ENCODE data around the gene SIN3A.
"Not testable (repeated sequence)": the region's sequence is repeated elsewhere in the genome, so short reads cannot be mapped to it uniquely, and the experiment has no call there.

The SIN3A gene

DNA sequence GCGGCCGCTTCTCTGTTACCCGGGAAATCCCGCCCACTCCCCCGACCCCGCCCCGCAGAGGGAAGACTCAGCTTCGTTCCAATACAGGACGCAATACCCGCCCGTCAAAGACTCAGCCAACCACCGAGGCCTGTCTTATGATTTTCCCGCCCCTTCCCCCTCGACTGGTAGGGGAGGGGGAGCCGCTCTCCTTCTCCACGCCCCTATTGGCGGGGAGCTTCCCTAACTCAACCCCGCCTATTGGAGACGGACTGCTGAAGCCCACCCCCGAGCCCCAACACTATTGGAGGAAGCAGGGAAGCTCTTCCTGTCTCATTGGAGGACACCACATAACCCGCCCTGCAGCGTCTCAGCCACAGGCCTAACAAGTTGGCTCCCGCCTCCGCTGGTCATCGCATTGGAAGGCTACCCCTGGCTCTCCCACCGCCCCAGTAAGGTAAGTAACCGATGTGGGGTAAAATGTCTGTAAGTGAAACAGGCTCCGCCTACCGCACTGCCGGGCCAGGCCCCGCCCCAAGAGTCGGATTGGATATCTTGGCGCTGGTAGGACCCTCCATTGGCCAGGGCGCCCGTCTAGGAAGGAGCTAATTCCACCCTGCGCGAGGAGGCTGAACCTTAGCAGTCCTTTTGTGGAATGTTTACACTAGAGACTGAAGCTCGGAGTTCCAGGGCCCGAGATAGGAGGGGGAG is at the start of gene SIN3A:
SIN3A (minus strand) TSS at position 17 of the 690 bp plus-strand sequence. CDS start 21,315 bp downstream, outside the sequence.
- H3K4me3 ChIP-seq (ENCODE audit: severe bottlenecking): peak within 1 kb of the TSS; percentile 75
- no peaks in the 10 kb centered on the region for H3K27me3 ChIP-seq (ENCODE audit: insufficient read depth, poor library complexity, severe bottlenecking)
- H3K36me3 ChIP-seq (ENCODE audit: low read depth): peaks cover 5% of the 10 kb centered on the region; the same call in 1 of the 2 replicates
- ATAC-seq (ENCODE audit: low read depth): peak; percentile 65
- peak; percentile 100 for DNase-seq (ENCODE audit: low spot score)
- no peaks in the 10 kb centered on the region for H3K9me3 ChIP-seq (ENCODE audit: severe bottlenecking)
- H3K27ac ChIP-seq (ENCODE audit: poor library complexity, severe bottlenecking): peak within 1 kb of the TSS; percentile 89
- peaks cover 6% of the 10 kb centered on the region for H3K4me1 ChIP-seq (ENCODE audit: insufficient read depth, poor library complexity, severe bottlenecking)
- TF ChIP-seq CTCF (IDR thresholded peaks at IDR 0.05; ENCODE audit: poor library complexity, severe bottlenecking): no peak

GRCh38 chr15:75493732-75494131 is 42.2 kb upstream of the SIN3A start:
- Histone ChIP-seq H3K4me1 (ENCODE audit: insufficient read depth, poor library complexity, severe bottlenecking) (no peaks in the 10 kb centered on the region), H3K27me3 (ENCODE audit: insufficient read depth, poor library complexity, severe bottlenecking) (no peaks in the 10 kb centered on the region), H3K9me3 (ENCODE audit: severe bottlenecking) (no peaks in the 10 kb centered on the region), H3K27ac (ENCODE audit: poor library complexity, severe bottlenecking) (no peak overlapping the region), H3K4me3 (ENCODE audit: severe bottlenecking) (no peak overlapping the region), H3K36me3 (ENCODE audit: low read depth) (peaks cover 79% of the 10 kb centered on the region)
- no peak for TF ChIP-seq CTCF (IDR thresholded peaks at IDR 0.05; ENCODE audit: poor library complexity, severe bottlenecking)
- ATAC-seq (ENCODE audit: low read depth) (no peak), DNase-seq (ENCODE audit: low spot score) (no peak)

DNA sequence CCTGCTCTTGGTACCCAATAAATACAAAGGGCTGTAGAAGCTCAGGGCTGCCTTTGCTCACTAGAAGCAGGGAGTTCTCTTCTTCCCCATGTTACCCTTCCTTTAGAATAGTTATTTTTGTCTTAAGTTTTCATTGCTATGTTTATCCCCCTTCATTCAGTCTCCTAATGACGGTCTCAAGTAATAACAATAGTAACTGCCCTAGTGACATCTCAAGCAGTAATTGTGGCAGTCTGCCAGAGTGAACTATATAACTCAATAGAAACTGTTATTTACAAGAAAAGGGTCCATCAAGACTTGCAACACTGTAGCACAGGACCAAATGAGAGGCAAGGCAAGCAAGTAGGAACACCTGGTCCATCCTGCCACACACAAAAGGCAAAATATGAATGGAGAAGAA is 32.5 kb upstream of the SIN3A start:
- ATAC-seq (ENCODE audit: low read depth): no peak
- no peaks in the 10 kb centered on the region for H3K27me3 ChIP-seq (ENCODE audit: insufficient read depth, poor library complexity, severe bottlenecking)
- TF ChIP-seq CTCF (IDR thresholded peaks at IDR 0.05; ENCODE audit: poor library complexity, severe bottlenecking): no peak
- DNase-seq (ENCODE audit: low spot score): no peak
- H3K27ac ChIP-seq (ENCODE audit: poor library complexity, severe bottlenecking): no peak overlapping the region
- H3K9me3 ChIP-seq (ENCODE audit: severe bottlenecking): no peaks in the 10 kb centered on the region
- no peak overlapping the region for H3K4me3 ChIP-seq (ENCODE audit: severe bottlenecking)
- H3K36me3 ChIP-seq (ENCODE audit: low read depth): peaks cover 59% of the 10 kb centered on the region
- no peaks in the 10 kb centered on the region for H3K4me1 ChIP-seq (ENCODE audit: insufficient read depth, poor library complexity, severe bottlenecking)

DNA sequence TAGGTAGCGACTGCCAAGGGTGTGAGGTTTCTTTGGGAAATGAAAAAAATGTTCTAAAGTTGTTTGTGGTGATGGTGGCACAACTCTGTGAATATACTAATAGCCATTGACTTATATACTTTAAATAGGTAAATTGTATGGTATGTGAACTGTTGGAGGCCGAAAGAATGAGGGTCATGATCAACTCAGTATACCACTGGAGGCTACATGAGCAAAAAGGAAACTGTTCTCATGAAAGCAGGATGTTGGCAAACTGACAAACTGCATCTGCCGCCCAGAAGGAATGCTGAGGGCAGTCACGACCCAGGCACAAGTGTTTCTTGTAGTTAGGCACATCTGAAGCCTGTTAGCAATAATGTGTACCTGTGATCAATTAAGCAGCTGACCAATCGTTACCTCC is 32.1 kb upstream of the SIN3A start:
- H3K27ac ChIP-seq (ENCODE audit: poor library complexity, severe bottlenecking); H3K4me1 ChIP-seq (ENCODE audit: insufficient read depth, poor library complexity, severe bottlenecking); H3K27me3 ChIP-seq (ENCODE audit: insufficient read depth, poor library complexity, severe bottlenecking); DNase-seq (ENCODE audit: low spot score); ATAC-seq (ENCODE audit: low read depth); H3K9me3 ChIP-seq (ENCODE audit: severe bottlenecking); H3K4me3 ChIP-seq (ENCODE audit: severe bottlenecking): not testable (repeated sequence)
- peaks cover 60% of the 10 kb centered on the region for H3K36me3 ChIP-seq (ENCODE audit: low read depth)

DNA sequence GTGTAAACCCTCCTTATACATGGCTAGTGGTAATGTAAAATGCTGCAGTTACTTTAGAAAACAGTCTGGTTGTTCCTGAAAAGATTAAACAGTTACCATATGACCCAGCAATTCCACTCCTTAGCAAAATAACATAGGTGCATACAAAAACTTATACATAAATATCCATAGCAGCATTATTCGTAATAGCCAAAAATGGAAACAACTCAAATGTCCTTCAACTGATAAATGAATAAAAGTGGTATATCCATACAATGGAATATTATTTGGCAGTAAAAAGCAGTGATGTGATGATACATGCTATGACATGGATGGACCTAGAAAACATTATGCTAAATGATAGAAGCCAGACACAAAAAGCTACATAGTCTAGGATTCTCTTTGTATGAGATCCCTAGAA is 31.6 kb upstream of the SIN3A start:
- no peaks in the 10 kb centered on the region for H3K27me3 ChIP-seq (ENCODE audit: insufficient read depth, poor library complexity, severe bottlenecking)
- ATAC-seq (ENCODE audit: low read depth): no peak
- no peak overlapping the region for H3K27ac ChIP-seq (ENCODE audit: poor library complexity, severe bottlenecking)
- peaks cover 60% of the 10 kb centered on the region for H3K36me3 ChIP-seq (ENCODE audit: low read depth)
- no peak overlapping the region for H3K4me3 ChIP-seq (ENCODE audit: severe bottlenecking)
- no peaks in the 10 kb centered on the region for H3K4me1 ChIP-seq (ENCODE audit: insufficient read depth, poor library complexity, severe bottlenecking)
- no peak for TF ChIP-seq CTCF (IDR thresholded peaks at IDR 0.05; ENCODE audit: poor library complexity, severe bottlenecking)
- no peak for DNase-seq (ENCODE audit: low spot score)
- no peaks in the 10 kb centered on the region for H3K9me3 ChIP-seq (ENCODE audit: severe bottlenecking)

DNA sequence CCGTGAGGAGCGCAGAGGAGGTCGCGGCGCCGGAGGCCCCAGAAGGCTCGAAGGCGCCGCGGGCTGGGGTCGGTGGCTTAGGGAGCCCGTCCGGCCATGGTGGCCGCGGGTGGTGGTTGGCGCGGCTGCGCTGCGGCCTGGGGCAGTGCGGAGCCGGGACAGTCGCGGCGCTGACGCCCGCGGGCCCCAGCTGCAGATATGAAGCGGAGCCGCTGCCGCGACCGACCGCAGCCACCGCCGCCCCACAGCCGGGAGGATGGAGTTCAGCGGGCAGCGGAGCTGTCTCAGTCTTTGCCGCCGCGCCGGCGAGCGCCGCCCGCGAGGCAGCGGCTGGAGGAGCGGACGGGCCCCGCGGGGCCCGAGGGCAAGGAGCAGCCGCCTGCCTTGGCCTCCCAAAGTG is 29.0 kb upstream of the SIN3A start:
- ATAC-seq (ENCODE audit: low read depth); H3K9me3 ChIP-seq (ENCODE audit: severe bottlenecking); H3K4me3 ChIP-seq (ENCODE audit: severe bottlenecking); H3K27me3 ChIP-seq (ENCODE audit: insufficient read depth, poor library complexity, severe bottlenecking); H3K27ac ChIP-seq (ENCODE audit: poor library complexity, severe bottlenecking); DNase-seq (ENCODE audit: low spot score); H3K4me1 ChIP-seq (ENCODE audit: insufficient read depth, poor library complexity, severe bottlenecking): not testable (repeated sequence)
- peaks cover 59% of the 10 kb centered on the region for H3K36me3 ChIP-seq (ENCODE audit: low read depth)
